T follicular helper cell (primary cell): ENCODE results near the gene CALML3.

Source experiments
- DNase-seq: peaks from one replicate; pipeline ENCODE4 v3.0.0-alpha.2; 2020; ENCODE audit warnings: low read depth

The CALML3 gene

GRCh38 chr10:5525561-5526341, 990 bp downstream of the CALML3 start:
- DNase-seq: no peak

DNA sequence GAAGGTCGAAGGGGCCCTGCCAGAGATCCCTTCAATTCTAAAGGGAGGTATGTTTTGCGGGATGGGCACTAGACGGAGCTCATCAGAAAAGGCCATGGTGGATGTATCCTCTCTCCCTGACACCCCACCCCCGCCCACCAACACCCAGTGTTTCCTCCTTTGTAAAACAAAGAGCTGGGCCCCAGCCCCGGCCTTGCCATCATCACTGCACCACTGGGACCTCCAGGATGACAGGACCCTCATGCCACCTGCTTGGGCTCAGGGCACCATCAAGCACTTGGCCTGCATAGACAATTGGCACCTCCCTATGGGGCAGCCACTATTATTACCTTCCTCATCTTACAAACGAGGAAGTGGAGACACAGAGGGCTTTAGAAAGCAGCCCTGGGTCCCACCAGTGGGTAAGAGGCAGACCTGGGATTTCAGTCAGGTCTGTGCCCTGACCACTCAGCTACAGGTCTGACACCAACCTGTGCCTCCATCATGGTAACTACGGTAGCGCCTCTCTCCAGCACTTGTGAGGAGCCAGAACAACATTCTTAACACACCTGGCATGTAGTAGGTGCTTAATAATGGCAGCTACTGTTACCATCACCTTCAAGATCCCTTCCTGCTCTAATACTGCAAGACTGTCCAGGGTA, 2.0 kb downstream of the CALML3 start:
- no peak for DNase-seq

DNA sequence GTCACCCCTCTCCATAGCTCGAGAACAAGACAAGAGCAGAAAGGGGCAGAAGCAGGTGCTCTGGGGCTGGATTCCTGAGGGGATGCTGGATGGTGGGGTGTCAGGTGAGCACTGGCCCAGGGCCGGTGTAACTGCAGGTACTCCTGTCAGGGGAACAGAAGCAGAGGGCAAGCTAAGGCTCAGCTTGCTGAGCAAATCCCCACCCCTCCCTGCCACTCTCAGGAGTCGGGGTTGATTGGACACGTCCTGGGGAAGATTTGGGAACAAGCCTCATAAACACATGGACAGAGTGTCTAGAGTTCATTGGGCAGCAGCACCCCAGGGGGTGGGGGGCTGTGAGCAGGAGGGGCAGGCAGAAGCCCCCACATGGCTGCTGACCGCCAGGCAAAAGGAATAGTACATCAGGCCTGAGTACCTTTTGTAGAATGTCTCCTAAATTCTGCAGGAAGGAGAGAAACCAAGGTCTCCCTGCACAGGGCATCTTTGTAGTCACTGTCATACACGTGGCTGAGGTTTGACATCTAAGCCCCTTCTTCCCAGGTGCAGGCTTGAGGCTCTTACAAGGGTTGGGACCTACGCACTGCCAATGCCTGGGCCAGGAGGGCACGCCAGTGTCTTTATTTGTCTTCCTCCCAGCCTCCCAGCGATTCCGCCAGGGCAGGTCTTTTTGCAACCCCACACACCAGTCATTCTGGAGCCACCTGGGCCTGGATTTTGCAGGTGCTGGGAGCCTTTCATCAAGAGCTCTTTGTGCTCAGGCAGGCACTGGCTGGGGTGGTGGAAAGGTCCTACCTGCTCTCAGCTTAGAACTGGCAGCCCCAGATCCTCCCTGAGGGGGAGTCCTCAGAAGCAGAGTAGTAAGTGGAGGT, 2.8 kb downstream of the CALML3 start:
- no peak for DNase-seq

DNA sequence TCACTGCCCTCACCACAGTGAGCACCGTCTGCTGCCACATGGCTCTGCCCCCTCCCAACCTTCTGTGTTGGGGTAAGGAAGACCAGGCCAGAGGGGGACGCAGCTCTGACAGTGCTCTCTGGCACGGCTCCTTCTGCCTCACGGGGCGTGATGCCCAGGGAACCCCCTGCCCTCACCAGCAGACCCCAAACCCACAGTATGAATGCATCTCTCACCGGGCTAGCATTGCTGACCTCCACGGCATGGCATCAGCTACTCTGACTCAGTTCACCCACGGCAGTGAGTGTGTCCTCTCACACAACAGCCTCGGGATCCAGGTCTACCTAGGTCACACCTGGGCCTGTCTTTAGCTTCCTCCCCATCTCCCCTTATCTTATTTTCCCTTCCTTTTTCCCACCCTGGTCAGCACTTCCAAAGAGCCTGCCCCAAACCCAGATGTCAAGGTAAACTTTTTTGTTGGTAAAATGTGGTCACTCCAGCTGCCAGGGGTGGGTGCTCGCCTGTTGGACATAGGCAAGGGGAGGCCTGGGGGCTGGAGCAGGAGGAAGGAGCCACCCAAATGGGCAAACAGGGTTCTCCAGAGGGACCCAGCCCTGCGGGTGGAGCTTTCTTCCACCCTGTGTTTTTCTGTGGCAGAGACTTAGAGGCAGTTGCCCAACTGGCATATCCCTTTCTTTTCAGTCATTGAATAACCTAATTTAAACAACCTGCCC, 4.4 kb downstream of the CALML3 start:
- DNase-seq: no peak

DNA sequence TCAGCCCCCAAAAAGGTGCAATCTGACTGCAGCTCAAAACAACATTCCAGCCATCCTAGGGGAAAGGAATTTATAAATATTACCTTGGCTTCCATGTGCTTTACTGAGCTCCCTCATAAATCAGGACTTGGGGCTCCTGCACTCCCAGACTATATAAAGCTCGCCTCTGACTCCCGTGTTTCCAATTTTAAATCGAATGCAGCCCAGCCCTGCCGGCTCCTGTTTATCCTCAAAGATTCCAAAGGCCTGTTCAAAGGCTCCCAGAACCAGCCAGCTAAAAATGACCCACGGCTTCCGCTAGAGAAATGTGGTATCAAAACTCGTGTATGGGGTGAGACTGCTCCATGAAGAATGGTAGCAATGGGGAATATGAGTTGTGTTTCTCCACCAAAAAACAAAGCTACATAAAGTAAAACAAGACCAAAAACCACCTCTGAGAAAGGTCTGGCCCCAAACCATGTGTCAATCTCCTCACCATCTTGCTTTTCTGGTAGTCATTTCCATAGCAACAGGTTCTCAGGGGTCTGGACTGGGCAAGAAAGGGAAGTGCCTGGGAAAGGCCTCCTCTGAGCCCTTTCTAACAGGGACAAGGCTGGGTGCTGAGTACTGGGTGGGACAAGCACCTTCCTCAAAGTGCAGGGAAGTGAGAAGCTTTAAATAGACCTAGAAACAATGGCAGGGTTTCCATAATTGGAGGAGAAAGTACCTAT, 5.1 kb downstream of the CALML3 start:
- no peak for DNase-seq

DNA sequence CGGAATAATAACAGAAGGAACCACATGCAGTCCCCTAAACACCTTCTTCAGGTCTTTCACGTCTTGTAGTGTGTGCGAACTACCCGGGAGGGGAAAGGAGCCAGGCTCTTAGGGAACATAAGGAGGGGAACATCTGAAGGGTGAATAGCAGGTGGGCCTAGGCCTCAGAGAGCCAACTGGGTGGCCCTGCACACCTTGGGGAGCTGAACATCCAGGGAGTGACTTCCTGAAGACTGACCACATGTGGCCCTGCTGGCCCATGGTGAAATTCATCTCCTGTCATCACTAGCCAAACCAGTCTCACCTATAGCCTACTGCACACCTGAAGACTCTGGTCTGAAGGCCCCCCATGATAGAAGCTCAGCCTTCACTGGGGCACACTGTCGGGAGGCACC, 5.6 kb downstream of the CALML3 start:
- no peak for DNase-seq

DNA sequence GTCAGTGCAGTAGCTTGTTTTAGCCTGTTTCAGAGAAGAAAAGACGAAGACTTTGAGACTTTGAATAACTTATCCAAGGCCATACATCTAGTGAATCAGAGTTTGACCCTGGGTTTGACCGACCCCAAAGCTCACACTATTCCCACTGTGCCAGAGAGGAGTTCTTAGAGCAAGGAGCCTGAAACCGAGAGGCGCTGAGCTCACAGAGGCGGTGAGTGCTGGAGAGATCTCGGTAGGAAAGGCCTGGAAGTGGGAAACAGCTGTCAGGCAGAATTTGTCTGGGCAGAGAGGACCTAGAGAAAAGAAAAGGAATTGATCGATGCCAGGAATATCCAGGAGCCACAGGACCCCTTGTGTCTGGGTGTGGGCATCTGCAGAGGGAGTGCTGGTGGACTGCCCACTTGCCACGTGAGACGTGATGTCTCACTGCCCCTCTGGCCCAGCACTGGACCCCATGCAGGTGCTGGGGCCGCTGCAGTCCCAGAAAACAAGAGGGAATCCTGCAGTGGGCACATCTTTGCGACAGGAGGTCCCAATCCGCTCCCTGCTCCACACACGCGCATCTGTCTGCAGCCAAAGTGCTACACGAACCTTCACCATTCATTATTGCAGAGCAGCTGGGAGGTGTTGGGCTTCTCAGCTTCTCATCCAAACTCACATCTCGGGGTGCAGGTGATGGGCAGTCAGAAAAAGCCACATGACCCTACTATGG, 6.2 kb downstream of the CALML3 start:
- no peak for DNase-seq

- DNase-seq: no peak
These were observed 7.0 kb downstream of the CALML3 start for GRCh38 chr10:5531558-5532306.

- DNase-seq: no peak
These were observed 7.5 kb downstream of the CALML3 start for GRCh38 chr10:5532307-5532605.

- DNase-seq: no peak
These were observed 7.9 kb downstream of the CALML3 start for GRCh38 chr10:5532618-5533097.

- DNase-seq: no peak
These were observed 8.5 kb downstream of the CALML3 start for GRCh38 chr10:5533098-5533731.

GRCh38 chr10:5534051-5534821, 9.5 kb downstream of the CALML3 start:
- no peak for DNase-seq

- DNase-seq: no peak
These were observed 10.4 kb downstream of the CALML3 start for GRCh38 chr10:5534880-5535856.

DNA sequence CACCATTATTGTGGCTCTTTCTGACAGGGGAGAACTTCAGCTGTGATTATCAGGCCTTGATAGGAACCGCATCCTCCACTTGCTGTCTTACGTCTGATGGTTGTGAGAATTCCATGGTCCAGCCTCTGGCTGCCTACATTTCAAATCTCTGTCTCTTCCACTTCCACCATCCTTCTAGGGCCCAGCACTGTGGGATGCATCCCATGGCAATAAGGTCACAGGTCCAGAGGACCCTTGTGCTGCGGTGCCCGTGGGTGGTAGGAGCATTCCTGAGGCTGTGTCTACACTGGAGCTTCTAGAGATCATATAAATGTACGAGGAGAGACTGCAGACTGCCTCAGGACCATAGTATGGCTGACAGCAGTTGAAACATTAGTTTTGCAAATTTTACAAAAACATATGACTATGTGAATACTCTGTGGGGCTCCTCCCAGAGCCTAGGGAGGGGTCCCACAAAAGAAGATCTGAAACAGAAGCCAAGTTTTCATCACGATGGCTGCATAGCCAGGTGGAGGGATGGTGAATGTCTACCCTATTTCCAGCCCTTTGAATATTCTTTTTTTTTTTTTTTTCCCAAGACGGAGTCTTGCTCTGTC, 11.8 kb downstream of the CALML3 start:
- DNase-seq: no peak

DNA sequence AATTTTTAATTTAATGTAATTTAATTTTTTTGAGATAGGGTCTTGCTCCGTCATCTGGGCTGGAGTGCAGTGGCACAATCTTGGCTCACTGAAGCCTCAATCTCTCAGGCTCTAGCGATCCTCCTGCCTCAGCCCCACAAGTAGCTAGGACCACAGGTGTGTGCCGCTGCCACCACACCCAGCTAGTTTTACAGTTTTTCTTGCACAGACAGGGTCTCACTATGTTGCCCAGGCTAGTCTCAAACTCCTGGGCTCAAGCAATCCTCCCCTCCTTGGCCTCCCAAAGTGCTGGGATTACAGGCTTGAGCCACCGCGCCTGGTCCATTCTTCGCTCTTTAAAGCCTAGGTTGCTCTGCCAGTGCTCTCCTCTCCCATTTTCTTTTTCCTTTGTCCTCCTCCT, 12.9 kb downstream of the CALML3 start:
- no peak for DNase-seq

DNA sequence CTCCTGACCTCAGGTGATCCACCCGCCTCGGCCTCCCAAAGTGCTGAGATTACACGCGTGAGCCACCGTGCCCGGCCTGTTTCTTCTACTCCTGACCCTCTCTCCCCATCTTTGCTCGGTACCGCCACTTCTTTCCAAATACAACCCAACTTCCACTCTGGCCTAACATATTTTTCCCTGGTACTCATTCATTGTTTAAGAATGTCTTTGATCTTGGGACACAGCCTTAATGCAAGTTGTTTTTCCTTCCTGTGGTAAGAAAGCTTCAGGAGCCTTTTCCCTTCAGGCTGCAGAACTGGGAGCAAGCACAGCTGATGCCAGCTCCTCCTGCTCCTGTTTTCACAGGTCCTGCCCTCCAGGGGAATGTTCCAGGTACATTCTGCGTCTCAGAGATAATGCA, 13.7 kb downstream of the CALML3 start:
- no peak for DNase-seq
